GM12878 (cell line): ENCODE results near the gene PAIP1. TPM values are rescaled to one million over a fixed set of nuclear protein-coding genes. Genes with fewer than 3 reads are reported as not detected.

Experiments
- ATAC-seq: fragments of 200-7000 bp; cut with Tn5 transposase; 3 replicates; pipeline ENCODE4 v1.9.1; 2020; ENCODE audit warnings: mild to moderate bottlenecking, moderate library complexity
- BruUV-seq: library from RNA; stranded (reverse); fragments of 400-500 nt; replicated peaks from 2 replicates; lab custom pipeline; 2021; lab: Mats Ljungman, UMichigan
- CTCF ChIA-PET: fragments of 300-600 bp; sonication (Branson Sonifier 250); formaldehyde crosslinking; extraction: SDS; loops from one replicate; lab custom pipeline; 2021; ENCODE audit warnings: inconsistent platforms; lab: Yijun Ruan, JAX
- POLR2A ChIA-PET: fragments of 350-600 bp; formaldehyde crosslinking; extraction: SDS; loops from one replicate; lab custom pipeline; 2021; ENCODE audit warnings: inconsistent platforms; lab: Charles Lee
- RAD21 ChIA-PET: fragments of 300-600 bp; sonication (Branson Sonifier 250); formaldehyde crosslinking; loops from one replicate; lab custom pipeline; 2023; ENCODE audit warnings: antibody characterized with exemption; ENCODE audit not compliant: unreplicated experiment; lab: Charles Lee
- SMC1A ChIA-PET: fragments of 300-600 bp; sonication (Branson Sonifier 250); formaldehyde crosslinking; loops from one replicate; lab custom pipeline; 2023; ENCODE audit not compliant: unreplicated experiment, uncharacterized antibody; lab: Charles Lee
- DNase-seq: peaks from one replicate; pipeline ENCODE4 v3.0.0-alpha.2; 2011; ENCODE audit warnings: low read depth, low spot score
- FAIRE-seq: peaks from 3 replicates; lab custom pipeline; 2011; peaks lifted over from hg19 to GRCh38; lab: Jason Lieb, UNC
- H2AFZ ChIP-seq: 2 replicates; pipeline ENCODE4 v1.6.0; 2011; ENCODE audit warnings: low read depth, low read length, control low read depth; ENCODE audit not compliant: control insufficient read depth
- H3K27ac ChIP-seq: 2 replicates; pipeline ENCODE4 v1.5.1; 2011; ENCODE audit warnings: control low read depth; ENCODE audit not compliant: control insufficient read depth, insufficient read depth
- H3K27me3 ChIP-seq, 2 experiments: replicated peaks in 1 of 2; 2 replicates each; pipeline versions ENCODE4 v1.6.0 to v1.6.1; 2011; ENCODE audit warnings: low read length in 1 of 2; ENCODE audit not compliant: control insufficient read depth in 2 of 2, insufficient read depth in 2 of 2
- H3K36me3 ChIP-seq, 2 experiments: 2 replicates each; pipeline ENCODE4 v1.5.1; 2011; ENCODE audit warnings: low read length in 1 of 2; ENCODE audit not compliant: control insufficient read depth in 2 of 2, insufficient read depth in 2 of 2
- H3K4me1 ChIP-seq: 2 replicates; pipeline ENCODE4 v1.6.1; 2011; ENCODE audit warnings: mild to moderate bottlenecking, low read length, moderate library complexity, mixed read lengths; ENCODE audit not compliant: control insufficient read depth, insufficient read depth
- H3K4me2 ChIP-seq: 2 replicates; pipeline ENCODE4 v1.6.0; 2011; ENCODE audit warnings: control low read depth; ENCODE audit not compliant: control insufficient read depth, insufficient read depth
- H3K4me3 ChIP-seq: fragments of 200-600 bp; sonication (generic); 2 replicates; pipeline ENCODE4 v1.5.1; 2016
- H3K79me2 ChIP-seq: 2 replicates; pipeline ENCODE4 v1.6.0; 2011; ENCODE audit warnings: low read length; ENCODE audit not compliant: control insufficient read depth, insufficient read depth
- H3K9ac ChIP-seq: 2 replicates; pipeline ENCODE4 v1.8.0; 2011; ENCODE audit warnings: low read length, control low read depth, mixed read lengths; ENCODE audit not compliant: control insufficient read depth, insufficient read depth
- H3K9me3 ChIP-seq: replicated peaks from 3 replicates; pipeline ENCODE4 v1.5.1; 2011; ENCODE audit warnings: mild to moderate bottlenecking, low read length; ENCODE audit not compliant: control insufficient read depth, insufficient read depth
- H4K20me1 ChIP-seq: 2 replicates; pipeline ENCODE4 v1.6.0; 2011; ENCODE audit not compliant: control insufficient read depth, insufficient read depth
- BCL11A ChIP-seq: IDR thresholded peaks from 2 replicates; pipeline ENCODE4 v1.6.1; 2011; ENCODE audit warnings: low read depth, low read length
- CBX3 ChIP-seq: fragments of 200-600 bp; sonication (generic); IDR thresholded peaks from 2 replicates; pipeline ENCODE4 v1.6.1; 2016; ENCODE audit warnings: low read depth, borderline replicate concordance
- CEBPB ChIP-seq, 2 experiments: fragments of 150-350 bp in 1 of 2; IDR thresholded peaks; 2 replicates each; pipeline ENCODE4 v1.6.1; 2012 to 2014; ENCODE audit warnings: low read depth in 2 of 2, low read length in 2 of 2, borderline replicate concordance in 1 of 2, inconsistent platforms in 1 of 2
- KDM1A ChIP-seq: fragments of 200-600 bp; sonication (generic); IDR thresholded peaks from 2 replicates; pipeline ENCODE4 v1.6.1; 2016; ENCODE audit warnings: borderline replicate concordance
- MTA2 ChIP-seq: fragments of 450-650 bp; IDR thresholded peaks from 2 replicates; pipeline ENCODE4 v1.6.1; 2016; ENCODE audit warnings: low read depth, mild to moderate bottlenecking, moderate library complexity
- MXI1 ChIP-seq: fragments of 150-350 bp; IDR thresholded peaks from 2 replicates; pipeline ENCODE4 v1.6.1; 2011; ENCODE audit warnings: low read depth, mild to moderate bottlenecking, inconsistent platforms, low read length, improper control_type of control experiment
- NKRF ChIP-seq: fragments of 450-650 bp; conservative IDR thresholded peaks from 2 replicates; pipeline ENCODE4 v1.6.1; 2017; ENCODE audit warnings: mild to moderate bottlenecking, moderate library complexity
- POU2F2 ChIP-seq: IDR thresholded peaks from 3 replicates; pipeline ENCODE4 v1.6.1; 2011; ENCODE audit warnings: low read depth, mild to moderate bottlenecking, low read length, borderline replicate concordance
- SIN3A ChIP-seq: IDR thresholded peaks from 2 replicates; pipeline ENCODE4 v1.6.1; 2012; ENCODE audit warnings: low read depth, low read length, improper control_type of control experiment
- YY1 ChIP-seq: IDR thresholded peaks from 2 replicates; pipeline ENCODE4 v1.6.1; 2011; ENCODE audit warnings: low read depth, mild to moderate bottlenecking, low read length
- ZBTB4 ChIP-seq: fragments of 450-650 bp; formaldehyde crosslinking; IDR thresholded peaks from 2 replicates; pipeline ENCODE4 v1.4.0; 2022; ENCODE audit warnings: mild to moderate bottlenecking, moderate library complexity
- ZNF24 ChIP-seq: fragments of 450-650 bp; IDR thresholded peaks from 2 replicates; pipeline ENCODE4 v1.6.1; 2017; ENCODE audit warnings: antibody characterized with exemption, mild to moderate bottlenecking
- ZZZ3 ChIP-seq: IDR thresholded peaks from 2 replicates; pipeline ENCODE4 v1.6.1; 2011; ENCODE audit warnings: low read depth; ENCODE audit not compliant: control insufficient read depth, insufficient read length
- WGBS: methylation state at CpG from one replicate; pipeline ENCODE4 v1.1.6; 2016; ENCODE audit warnings: low lambda C conversion rate; ENCODE audit not compliant: insufficient replicate concordance, insufficient coverage; ENCODE audit errors: missing lambda C conversion rate; 5-methylcytosine and 5-hydroxymethylcytosine counted together
- in situ Hi-C: fragments of 300-500 bp; cut with MboI; formaldehyde crosslinking; loops from 9 replicates; pipeline ENCODE4 v1.14.3; 2018; ENCODE audit warnings: mixed read lengths
- intact Hi-C: fragments of 100-400 bp; cut with micrococcal nuclease; formaldehyde crosslinking; loops from one replicate; pipeline ENCODE4 v1.14.2; 2022; ENCODE audit not compliant: unreplicated experiment
- polyA plus RNA-seq, 11 experiments: library from polyadenylated mRNA; depleted of rRNA in 4 of 11; unstranded in 6 of 11; stranded (reverse) in 5 of 11; fragments of >200 nt; fragmentation: Nextera tagmentation in 4 of 11; fragmentation: Illumina TruSeq in 1 of 11; extraction: Ambion mirVana in 4 of 11; extraction: Trizol in 1 of 11; gene quantifications; 1 replicate in 1 of 11; 2 replicates in 10 of 11; pipeline versions ENCODE4 v1.2.1 to v1.2.3, GENCODE V29; 2011 to 2016; ENCODE audit warnings: inconsistent platforms in 2 of 11, missing spikeins in 2 of 11, low read depth in 1 of 11
- total RNA-seq, 4 experiments: library from RNA; depleted of rRNA in 3 of 4; stranded (reverse); fragments of >200 nt in 3 of 4; fragmentation: Illumina TruSeq in 1 of 4; extraction: Trizol in 1 of 4; gene quantifications; 2 replicates each; pipeline versions ENCODE4 v1.2.1 to v1.2.3, GENCODE V29; 2013 to 2021
- TF ChIP-seq, protein P1 (sequence below), 3 experiments: IDR thresholded peaks in 2 of 3; conservative IDR thresholded peaks in 1 of 3; 2 replicates each; pipeline ENCODE4 v1.5.1; 2011; ENCODE audit warnings: low read depth in 3 of 3, low read length in 3 of 3, mild to moderate bottlenecking in 3 of 3, control low read depth in 2 of 3, moderate library complexity in 2 of 3, inconsistent platforms in 1 of 3, mixed read lengths in 1 of 3; ENCODE audit not compliant: control insufficient read depth in 2 of 3, insufficient read depth in 1 of 3; ENCODE audit errors: extremely low read depth in 1 of 3
- TF ChIP-seq, protein P2 (sequence below): fragments of 450-650 bp; IDR thresholded peaks from 2 replicates; pipeline ENCODE4 v1.6.1; 2018; ENCODE audit warnings: mild to moderate bottlenecking, low read depth, moderate library complexity; ENCODE audit not compliant: partially characterized antibody

Gene PAIP1
- total and polyA plus RNA-seq, 10 of the 15 experiments (the other 5 are each of a cell fraction or from before 2014, with no cell fraction given), result 37.4 to 90.9 (median 57.0) TPM

GRCh38 chr5:43563321-43563720 lies 6.4 kb upstream of the PAIP1 start:
- Histone ChIP-seq H3K4me1 (peaks cover 8% of the 10 kb centered on the region), H4K20me1 (no peaks in the 10 kb centered on the region), H3K9ac (no peak overlapping the region), H3K79me2 (no peaks in the 10 kb centered on the region), H3K27ac (no peak overlapping the region), H3K36me3 (no peaks in the 10 kb centered on the region), H2AFZ (no peak overlapping the region), H3K4me2 (no peak overlapping the region), H3K9me3 (no peaks in the 10 kb centered on the region), H3K4me3 (no peak overlapping the region), H3K27me3 (no peaks in the 10 kb centered on the region)
- ChIA-PET RAD21 (no interaction called here), POLR2A (no interaction called here), SMC1A (no interaction called here), CTCF (interaction anchor here (1.4 kb wide), 1 partner anchor 68 kb away, joined by 3 read pairs; no protein-coding TSS in a partner anchor)
- intact Hi-C loops, result no loop called here
- ATAC-seq (no peak), DNase-seq (no peak), FAIRE-seq (no peak)
- BruUV-seq, result no TSS peak
- in situ Hi-C loops, result no loop called here
- WGBS, result 98% methylated on average over 3 of the region's 3 CpGs
- TF ChIP-seq NKRF, result no peak
- TF ChIP-seq, protein P1, sequence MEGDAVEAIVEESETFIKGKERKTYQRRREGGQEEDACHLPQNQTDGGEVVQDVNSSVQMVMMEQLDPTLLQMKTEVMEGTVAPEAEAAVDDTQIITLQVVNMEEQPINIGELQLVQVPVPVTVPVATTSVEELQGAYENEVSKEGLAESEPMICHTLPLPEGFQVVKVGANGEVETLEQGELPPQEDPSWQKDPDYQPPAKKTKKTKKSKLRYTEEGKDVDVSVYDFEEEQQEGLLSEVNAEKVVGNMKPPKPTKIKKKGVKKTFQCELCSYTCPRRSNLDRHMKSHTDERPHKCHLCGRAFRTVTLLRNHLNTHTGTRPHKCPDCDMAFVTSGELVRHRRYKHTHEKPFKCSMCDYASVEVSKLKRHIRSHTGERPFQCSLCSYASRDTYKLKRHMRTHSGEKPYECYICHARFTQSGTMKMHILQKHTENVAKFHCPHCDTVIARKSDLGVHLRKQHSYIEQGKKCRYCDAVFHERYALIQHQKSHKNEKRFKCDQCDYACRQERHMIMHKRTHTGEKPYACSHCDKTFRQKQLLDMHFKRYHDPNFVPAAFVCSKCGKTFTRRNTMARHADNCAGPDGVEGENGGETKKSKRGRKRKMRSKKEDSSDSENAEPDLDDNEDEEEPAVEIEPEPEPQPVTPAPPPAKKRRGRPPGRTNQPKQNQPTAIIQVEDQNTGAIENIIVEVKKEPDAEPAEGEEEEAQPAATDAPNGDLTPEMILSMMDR (IDR thresholded peaks at IDR 0.05 in 2 of 3, conservative IDR thresholded peaks at IDR 0.05 in 1 of 3; ENCODE audit: control insufficient read depth in 2 of 3, extremely low read depth in 1 of 3, insufficient read depth in 1 of 3, low read depth in 3 of 3, low read length in 3 of 3), result no peak
- TF ChIP-seq ZZZ3, result no peak
- TF ChIP-seq SIN3A, result no peak
- TF ChIP-seq ZNF24, result no peak
- no peak for TF ChIP-seq MTA2
- no peak for TF ChIP-seq POU2F2
- no peak for TF ChIP-seq BCL11A
- TF ChIP-seq, protein P2, sequence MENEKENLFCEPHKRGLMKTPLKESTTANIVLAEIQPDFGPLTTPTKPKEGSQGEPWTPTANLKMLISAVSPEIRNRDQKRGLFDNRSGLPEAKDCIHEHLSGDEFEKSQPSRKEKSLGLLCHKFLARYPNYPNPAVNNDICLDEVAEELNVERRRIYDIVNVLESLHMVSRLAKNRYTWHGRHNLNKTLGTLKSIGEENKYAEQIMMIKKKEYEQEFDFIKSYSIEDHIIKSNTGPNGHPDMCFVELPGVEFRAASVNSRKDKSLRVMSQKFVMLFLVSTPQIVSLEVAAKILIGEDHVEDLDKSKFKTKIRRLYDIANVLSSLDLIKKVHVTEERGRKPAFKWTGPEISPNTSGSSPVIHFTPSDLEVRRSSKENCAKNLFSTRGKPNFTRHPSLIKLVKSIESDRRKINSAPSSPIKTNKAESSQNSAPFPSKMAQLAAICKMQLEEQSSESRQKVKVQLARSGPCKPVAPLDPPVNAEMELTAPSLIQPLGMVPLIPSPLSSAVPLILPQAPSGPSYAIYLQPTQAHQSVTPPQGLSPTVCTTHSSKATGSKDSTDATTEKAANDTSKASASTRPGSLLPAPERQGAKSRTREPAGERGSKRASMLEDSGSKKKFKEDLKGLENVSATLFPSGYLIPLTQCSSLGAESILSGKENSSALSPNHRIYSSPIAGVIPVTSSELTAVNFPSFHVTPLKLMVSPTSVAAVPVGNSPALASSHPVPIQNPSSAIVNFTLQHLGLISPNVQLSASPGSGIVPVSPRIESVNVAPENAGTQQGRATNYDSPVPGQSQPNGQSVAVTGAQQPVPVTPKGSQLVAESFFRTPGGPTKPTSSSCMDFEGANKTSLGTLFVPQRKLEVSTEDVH, result no peak
- no peak for TF ChIP-seq CEBPB (IDR thresholded peaks at IDR 0.05; ENCODE audit: borderline replicate concordance in 1 of 2, low read depth in 2 of 2, low read length in 2 of 2)
- TF ChIP-seq MXI1, result no peak
- TF ChIP-seq YY1, result no peak
- no peak for TF ChIP-seq ZBTB4
- TF ChIP-seq KDM1A, result no peak
- TF ChIP-seq CBX3, result no peak
